Duodenal mucosa (tissue), 2 donors: ENCODE results near the gene LTK.

ENCODE experiments used
- H3K27ac ChIP-seq: one replicate; pipeline ENCODE4 v1.7.0; 2013; ENCODE audit warnings: low read depth, low read length
- H3K27me3 ChIP-seq, 2 donors: one replicate each; pipeline ENCODE4 v1.7.0; 2013; ENCODE audit warnings: low read length in 2 of 2, control low read depth in 1 of 2; ENCODE audit not compliant: insufficient read depth in 2 of 2, control insufficient read depth in 1 of 2
- H3K36me3 ChIP-seq, 2 donors: one replicate each; pipeline ENCODE4 v1.7.0; 2013; ENCODE audit warnings: low read length in 2 of 2, control low read depth in 1 of 2; ENCODE audit not compliant: insufficient read depth in 2 of 2, control insufficient read depth in 1 of 2
- H3K4me1 ChIP-seq, 2 donors: one replicate each; pipeline ENCODE4 v1.7.0; 2013; ENCODE audit warnings: low read length in 2 of 2, control low read depth in 1 of 2; ENCODE audit not compliant: insufficient read depth in 2 of 2, control insufficient read depth in 1 of 2
- H3K4me3 ChIP-seq, 2 donors: one replicate each; pipeline ENCODE4 v1.7.0; 2013; ENCODE audit warnings: low read length in 2 of 2, low read depth in 1 of 2
- H3K9ac ChIP-seq, 2 donors: one replicate each; pipeline ENCODE4 v1.7.0; 2013; ENCODE audit warnings: low read length in 2 of 2, low read depth in 1 of 2
- H3K9me3 ChIP-seq, 2 donors: one replicate each; pipeline ENCODE4 v1.7.0; 2013; ENCODE audit warnings: low read length in 2 of 2, control low read depth in 1 of 2; ENCODE audit not compliant: control insufficient read depth in 1 of 2

The LTK gene

GRCh38 chr15:41513506-41514227 lies at the start of gene LTK:
Gene LTK, minus strand, starts transcription at chr15:41513827. Its CDS starts 118 bp downstream, at chr15:41513709.
- no peaks in the 10 kb centered on the region for H3K9me3 ChIP-seq
- H3K36me3 ChIP-seq = peaks cover 0 to 11% of the 10 kb centered on the region in 2 donors
- H3K4me3 ChIP-seq = peak within 1 kb of the TSS; percentile 78 to 81
- H3K27me3 ChIP-seq = peaks cover 0 to 4% of the 10 kb centered on the region in 2 donors
- peaks cover 11 to 29% of the 10 kb centered on the region in 2 donors for H3K4me1 ChIP-seq
- peak within 1 kb of the TSS; percentile 61 to 73 for H3K9ac ChIP-seq
- no peak within 1 kb of the TSS for H3K27ac ChIP-seq

- no peak overlapping the region for H3K27ac ChIP-seq
- H3K36me3 ChIP-seq = peaks cover 0 to 3% of the 10 kb centered on the region in 2 donors
- H3K4me1 ChIP-seq = peaks cover 20% of the 10 kb centered on the region in 2 donors
- H3K4me3 ChIP-seq = no peak overlapping the region
- peaks cover 2 to 4% of the 10 kb centered on the region in 2 donors for H3K27me3 ChIP-seq
- H3K9me3 ChIP-seq = no peaks in the 10 kb centered on the region
- no peak overlapping the region for H3K9ac ChIP-seq
Measured at GRCh38 chr15:41562784-41563198, 49.2 kb upstream of the LTK start.

GRCh38 chr15:41562244-41562643 lies 48.6 kb upstream of the LTK start:
- no peak overlapping the region for H3K4me3 ChIP-seq
- H3K27me3 ChIP-seq = peaks cover 2 to 4% of the 10 kb centered on the region in 2 donors
- H3K27ac ChIP-seq = no peak overlapping the region
- peaks cover 0 to 3% of the 10 kb centered on the region in 2 donors for H3K36me3 ChIP-seq
- no peak overlapping the region for H3K9ac ChIP-seq
- no peaks in the 10 kb centered on the region for H3K9me3 ChIP-seq
- peaks cover 22 to 23% of the 10 kb centered on the region in 2 donors for H3K4me1 ChIP-seq

GRCh38 chr15:41561777-41562145 lies 48.1 kb upstream of the LTK start:
- no peak overlapping the region for H3K9ac ChIP-seq
- H3K4me1 ChIP-seq = peaks cover 22 to 23% of the 10 kb centered on the region in 2 donors
- no peak overlapping the region for H3K4me3 ChIP-seq
- peaks cover 0 to 3% of the 10 kb centered on the region in 2 donors for H3K36me3 ChIP-seq
- H3K9me3 ChIP-seq = no peaks in the 10 kb centered on the region
- H3K27ac ChIP-seq = no peak overlapping the region
- peaks cover 2 to 4% of the 10 kb centered on the region in 2 donors for H3K27me3 ChIP-seq

GRCh38 chr15:41561104-41561776 lies 47.6 kb upstream of the LTK start:
- H3K9ac ChIP-seq = no peak overlapping the region
- peaks cover 0 to 3% of the 10 kb centered on the region in 2 donors for H3K36me3 ChIP-seq
- no peak overlapping the region for H3K27ac ChIP-seq
- no peaks in the 10 kb centered on the region for H3K9me3 ChIP-seq
- no peak overlapping the region for H3K4me3 ChIP-seq
- peaks cover 22 to 23% of the 10 kb centered on the region in 2 donors for H3K4me1 ChIP-seq
- H3K27me3 ChIP-seq = peaks cover 2 to 4% of the 10 kb centered on the region in 2 donors

- H3K9ac ChIP-seq = no peak overlapping the region
- H3K4me3 ChIP-seq = peak overlapping the region in 1 of 2 donors; percentile 57
- H3K4me1 ChIP-seq = peaks cover 22 to 23% of the 10 kb centered on the region in 2 donors
- H3K36me3 ChIP-seq = peaks cover 0 to 3% of the 10 kb centered on the region in 2 donors
- H3K27me3 ChIP-seq = peaks cover 2 to 4% of the 10 kb centered on the region in 2 donors
- no peaks in the 10 kb centered on the region for H3K9me3 ChIP-seq
- H3K27ac ChIP-seq = no peak overlapping the region
Measured at GRCh38 chr15:41560572-41560874, 46.9 kb upstream of the LTK start.

GRCh38 chr15:41559239-41559782 lies 45.7 kb upstream of the LTK start:
- H3K4me3 ChIP-seq = peak overlapping the region; percentile 57 to 59
- peaks cover 22 to 23% of the 10 kb centered on the region in 2 donors for H3K4me1 ChIP-seq
- H3K9ac ChIP-seq = peak overlapping the region; percentile 48 to 49
- H3K27me3 ChIP-seq = peaks cover 2 to 4% of the 10 kb centered on the region in 2 donors
- H3K36me3 ChIP-seq = peaks cover 0 to 3% of the 10 kb centered on the region in 2 donors
- H3K27ac ChIP-seq = no peak overlapping the region
- H3K9me3 ChIP-seq = no peaks in the 10 kb centered on the region

- Histone ChIP-seq H3K36me3 (peaks cover 0 to 3% of the 10 kb centered on the region in 2 donors), H3K4me3 (peak within 1 kb of the TSS; percentile 57 to 59), H3K9me3 (no peaks in the 10 kb centered on the region), H3K27me3 (peaks cover 2 to 4% of the 10 kb centered on the region in 2 donors), H3K4me1 (peaks cover 22 to 23% of the 10 kb centered on the region in 2 donors), H3K9ac (peak within 1 kb of the TSS; percentile 48 to 49), H3K27ac (no peak within 1 kb of the TSS)
Measured at GRCh38 chr15:41558400-41559238, 45.0 kb upstream of the LTK start, which contains the start of gene TYRO3. Gene TYRO3, plus strand, starts transcription at chr15:41559212. Its CDS starts 46 bp downstream, at chr15:41559258.

- H3K36me3 ChIP-seq = no peaks in the 10 kb centered on the region
- peaks cover 2 to 4% of the 10 kb centered on the region in 2 donors for H3K27me3 ChIP-seq
- peak overlapping the region; percentile 28 to 49 for H3K9ac ChIP-seq
- no peaks in the 10 kb centered on the region for H3K9me3 ChIP-seq
- peak overlapping the region; percentile 55 to 56 for H3K4me3 ChIP-seq
- peaks cover 22 to 23% of the 10 kb centered on the region in 2 donors for H3K4me1 ChIP-seq
- no peak overlapping the region for H3K27ac ChIP-seq
Measured at GRCh38 chr15:41557673-41558399, 44.2 kb upstream of the LTK start.
